Karpas-422 (cell line): ENCODE data around the gene COL5A3. TPM values are rescaled to one million over a fixed set of nuclear protein-coding genes. Genes with fewer than 3 reads are reported as not detected.

ENCODE experiments used
- DNase-seq: peaks from one replicate; pipeline ENCODE4 v3.0.0-alpha.2; 2015
- H2AFZ ChIP-seq: fragments of 200-600 bp; sonication (generic); 2 replicates; pipeline ENCODE4 v1.6.1; 2014; ENCODE audit warnings: antibody characterized with exemption, low read length, mixed read lengths
- H3K27ac ChIP-seq: fragments of 200-600 bp; sonication (generic); 2 replicates; pipeline ENCODE4 v1.5.1; 2014; ENCODE audit warnings: mild to moderate bottlenecking, low read length, moderate library complexity
- H3K27me3 ChIP-seq: fragments of 200-600 bp; sonication (generic); 2 replicates; pipeline ENCODE4 v1.6.1; 2014; ENCODE audit warnings: low read length, mixed read lengths
- H3K36me3 ChIP-seq: fragments of 200-600 bp; sonication (generic); 2 replicates; pipeline ENCODE4 v1.6.1; 2014; ENCODE audit warnings: low read length, mixed read lengths; ENCODE audit not compliant: insufficient read depth
- H3K4me1 ChIP-seq: fragments of 200-600 bp; sonication (generic); 2 replicates; pipeline ENCODE4 v1.6.1; 2014; ENCODE audit warnings: mild to moderate bottlenecking, low read length, mixed read lengths
- H3K4me2 ChIP-seq: fragments of 200-600 bp; sonication (generic); 2 replicates; pipeline ENCODE4 v1.6.1; 2014; ENCODE audit warnings: low read length, low read depth, mild to moderate bottlenecking; ENCODE audit not compliant: poor library complexity, severe bottlenecking
- H3K4me3 ChIP-seq: fragments of 200-600 bp; sonication (generic); 2 replicates; pipeline ENCODE4 v1.5.1; 2014; ENCODE audit warnings: mild to moderate bottlenecking, antibody characterized with exemption, low read length, mixed read lengths
- H3K79me2 ChIP-seq: fragments of 200-600 bp; sonication (generic); 2 replicates; pipeline ENCODE4 v1.6.1; 2014; ENCODE audit warnings: mild to moderate bottlenecking, low read length, mixed read lengths
- H3K9ac ChIP-seq: fragments of 200-600 bp; sonication (generic); 2 replicates; pipeline ENCODE4 v1.6.0; 2014; ENCODE audit warnings: low read length
- H3K9me2 ChIP-seq: fragments of 200-600 bp; sonication (generic), shearing (Covaris generic); replicated peaks from 2 replicates; pipeline ENCODE4 v1.6.0; 2014; ENCODE audit warnings: mild to moderate bottlenecking, low read length, moderate library complexity; ENCODE audit not compliant: insufficient read depth
- H3K9me3 ChIP-seq: fragments of 300-700, 200-600 bp; sonication (generic); 2 replicates; pipeline ENCODE4 v1.6.1; 2014; ENCODE audit warnings: low read length, mixed read lengths
- H4K20me1 ChIP-seq: fragments of 200-600 bp; sonication (generic); 2 replicates; pipeline ENCODE4 v1.6.1; 2014; ENCODE audit warnings: mild to moderate bottlenecking, antibody characterized with exemption, low read length, low read depth; ENCODE audit not compliant: insufficient read depth
- total RNA-seq: library from RNA; depleted of rRNA; stranded (reverse); fragments of >200 nt; shearing (Covaris generic); gene quantifications from 2 replicates; pipeline ENCODE4 v1.2.3, GENCODE V29; 2014; ENCODE audit warnings: low replicate concordance

The COL5A3 gene
- total RNA-seq, 1 experiment from 2014 or later: not detected

GRCh38 chr19:9972103-9972502 lies 38.2 kb downstream of the COL5A3 start:
- Histone ChIP-seq H3K9me2 (no peaks in the 10 kb centered on the region), H3K79me2 (no peaks in the 10 kb centered on the region), H3K27me3 (no peaks in the 10 kb centered on the region), H3K4me3 (no peak overlapping the region), H2AFZ (no peak overlapping the region), H3K27ac (no peak overlapping the region), H4K20me1 (no peaks in the 10 kb centered on the region), H3K9ac (no peak overlapping the region), H3K4me1 (no peaks in the 10 kb centered on the region), H3K4me2 (no peak overlapping the region), H3K36me3 (no peaks in the 10 kb centered on the region), H3K9me3 (no peaks in the 10 kb centered on the region)
- DNase-seq: no peak

DNA sequence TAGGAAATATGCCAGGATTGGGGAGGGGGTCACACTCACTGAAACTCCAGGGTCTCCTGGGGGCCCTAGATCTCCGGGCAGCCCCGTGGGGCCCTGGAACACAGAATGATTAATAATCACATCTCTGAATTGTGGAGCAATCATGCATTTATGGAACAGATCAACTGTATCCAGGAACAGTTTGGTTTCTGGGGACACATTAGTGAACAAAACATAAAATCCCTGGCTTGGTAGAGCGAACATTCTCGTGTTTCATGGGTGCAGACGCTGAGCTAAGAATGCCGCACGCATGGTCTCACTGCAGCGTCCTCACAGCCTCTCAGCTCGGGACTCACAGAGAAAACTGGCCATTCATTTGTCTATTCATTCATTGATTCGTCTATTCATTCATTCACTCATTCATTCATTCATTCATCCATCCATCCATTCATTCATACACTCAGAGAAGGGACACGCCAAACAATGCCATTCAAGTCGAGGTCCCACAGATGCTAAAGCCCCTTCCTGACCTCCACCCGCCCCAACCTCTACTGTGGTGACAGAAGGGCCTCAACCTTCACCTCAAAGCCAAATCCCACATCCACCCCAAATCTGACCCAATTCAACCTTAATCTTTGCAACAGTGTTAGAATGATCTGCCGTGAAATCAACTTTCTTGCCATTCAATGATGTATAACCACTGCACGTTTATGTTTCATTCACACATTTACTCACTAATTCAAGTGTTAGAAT lies 39.0 kb downstream of the COL5A3 start:
- no peaks in the 10 kb centered on the region for H3K9me3 ChIP-seq
- H3K27ac ChIP-seq: no peak overlapping the region
- no peaks in the 10 kb centered on the region for H3K9me2 ChIP-seq
- no peak overlapping the region for H3K4me2 ChIP-seq
- H3K27me3 ChIP-seq: no peaks in the 10 kb centered on the region
- H3K79me2 ChIP-seq: no peaks in the 10 kb centered on the region
- DNase-seq: no peak
- no peaks in the 10 kb centered on the region for H4K20me1 ChIP-seq
- H3K36me3 ChIP-seq: no peaks in the 10 kb centered on the region
- no peaks in the 10 kb centered on the region for H3K4me1 ChIP-seq
- no peak overlapping the region for H2AFZ ChIP-seq
- H3K4me3 ChIP-seq: no peak overlapping the region
- H3K9ac ChIP-seq: no peak overlapping the region

- Histone ChIP-seq H3K9ac (no peak overlapping the region), H3K27me3 (no peaks in the 10 kb centered on the region), H3K9me3 (no peaks in the 10 kb centered on the region), H3K4me2 (no peak overlapping the region), H2AFZ (no peak overlapping the region), H3K79me2 (no peaks in the 10 kb centered on the region), H3K4me3 (no peak overlapping the region), H3K36me3 (no peaks in the 10 kb centered on the region), H4K20me1 (no peaks in the 10 kb centered on the region), H3K27ac (no peak overlapping the region), H3K9me2 (no peaks in the 10 kb centered on the region), H3K4me1 (no peaks in the 10 kb centered on the region)
- no peak for DNase-seq
Observed at GRCh38 chr19:9970481-9970880, 39.8 kb downstream of the COL5A3 start.

- Histone ChIP-seq H3K27ac (no peak overlapping the region), H3K9ac (no peak overlapping the region)
Observed at GRCh38 chr19:9969688-9969975, 40.7 kb downstream of the COL5A3 start.

GRCh38 chr19:9968820-9969687 lies 41.2 kb downstream of the COL5A3 start:
- H2AFZ ChIP-seq: no peak overlapping the region
- no peak overlapping the region for H3K27ac ChIP-seq
- H3K9me3 ChIP-seq: no peaks in the 10 kb centered on the region
- H3K9me2 ChIP-seq: no peaks in the 10 kb centered on the region
- H3K4me1 ChIP-seq: no peaks in the 10 kb centered on the region
- no peak for DNase-seq
- no peaks in the 10 kb centered on the region for H3K79me2 ChIP-seq
- H4K20me1 ChIP-seq: no peaks in the 10 kb centered on the region
- no peak overlapping the region for H3K9ac ChIP-seq
- no peaks in the 10 kb centered on the region for H3K27me3 ChIP-seq
- H3K4me3 ChIP-seq: no peak overlapping the region
- no peak overlapping the region for H3K4me2 ChIP-seq
- H3K36me3 ChIP-seq: no peaks in the 10 kb centered on the region

More at GRCh38 chr19:9969688-9969975, 40.7 kb downstream of the COL5A3 start:
- H3K27me3 ChIP-seq: no peaks in the 10 kb centered on the region
- H3K36me3 ChIP-seq: no peaks in the 10 kb centered on the region
- no peak for DNase-seq
- H4K20me1 ChIP-seq: no peaks in the 10 kb centered on the region
- H3K4me3 ChIP-seq: no peak overlapping the region
- H3K4me2 ChIP-seq: no peak overlapping the region
- H2AFZ ChIP-seq: no peak overlapping the region
- no peaks in the 10 kb centered on the region for H3K9me2 ChIP-seq
- H3K79me2 ChIP-seq: no peaks in the 10 kb centered on the region
- H3K9me3 ChIP-seq: no peaks in the 10 kb centered on the region
- no peaks in the 10 kb centered on the region for H3K4me1 ChIP-seq

DNA sequence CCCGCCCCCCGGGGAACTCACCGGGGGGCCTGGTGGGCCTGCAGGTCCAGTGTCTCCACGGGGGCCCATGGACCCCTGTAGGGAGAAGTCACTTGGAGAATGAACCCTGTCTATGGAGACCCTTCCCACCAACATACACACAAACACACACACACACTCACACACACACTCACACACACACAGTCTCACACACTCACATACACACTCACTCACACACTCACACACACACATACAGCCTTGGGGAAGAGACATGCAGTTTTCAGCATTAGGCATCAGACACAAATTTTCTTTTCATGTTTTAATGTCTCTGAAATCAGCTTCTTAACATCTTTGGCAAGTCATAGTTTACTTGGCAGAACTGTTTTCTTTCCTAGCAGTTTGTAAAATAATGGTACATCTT lies 43.0 kb downstream of the COL5A3 start:
- Histone ChIP-seq H3K4me2 (no peak overlapping the region), H3K79me2 (no peaks in the 10 kb centered on the region), H3K36me3 (no peaks in the 10 kb centered on the region), H3K4me1 (no peaks in the 10 kb centered on the region), H3K9ac (no peak overlapping the region), H3K9me2 (no peaks in the 10 kb centered on the region), H2AFZ (no peak overlapping the region), H3K27me3 (no peaks in the 10 kb centered on the region), H4K20me1 (no peaks in the 10 kb centered on the region), H3K9me3 (no peaks in the 10 kb centered on the region), H3K4me3 (no peak overlapping the region), H3K27ac (no peak overlapping the region)
- peak; percentile 44 for DNase-seq

GRCh38 chr19:9966448-9966847 lies 43.9 kb downstream of the COL5A3 start:
- Histone ChIP-seq H3K27ac (no peak overlapping the region), H3K4me2 (no peak overlapping the region), H3K27me3 (no peaks in the 10 kb centered on the region), H3K4me1 (no peaks in the 10 kb centered on the region), H3K9me2 (no peaks in the 10 kb centered on the region), H3K36me3 (no peaks in the 10 kb centered on the region), H3K79me2 (no peaks in the 10 kb centered on the region), H3K9me3 (no peaks in the 10 kb centered on the region), H3K9ac (no peak overlapping the region), H2AFZ (no peak overlapping the region), H3K4me3 (no peak overlapping the region), H4K20me1 (no peaks in the 10 kb centered on the region)
- DNase-seq: no peak

DNA sequence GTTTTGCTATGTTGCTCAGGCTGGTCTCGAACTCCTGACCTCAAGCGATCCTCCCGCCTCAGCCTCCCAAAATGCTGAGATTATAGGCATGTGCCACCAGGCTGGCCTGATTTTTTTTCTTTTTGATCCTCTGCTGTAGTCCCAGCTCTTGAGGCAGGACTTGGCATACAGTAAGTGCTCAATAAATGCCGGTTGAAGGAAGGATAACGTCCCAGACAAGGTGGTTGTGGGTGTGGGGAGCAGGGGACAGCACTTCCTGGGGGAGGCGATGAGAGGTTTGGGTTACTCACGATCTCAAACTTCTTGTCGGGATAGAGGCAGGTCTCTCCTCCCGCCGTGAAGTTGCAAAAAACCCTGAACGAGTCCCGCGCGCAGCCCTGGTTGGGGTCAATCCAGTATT lies 44.3 kb downstream of the COL5A3 start:
- DNase-seq: no peak
- Histone ChIP-seq H3K27me3 (no peaks in the 10 kb centered on the region), H3K27ac (no peak overlapping the region), H3K9me2 (no peaks in the 10 kb centered on the region), H3K4me2 (no peak overlapping the region), H3K9ac (no peak overlapping the region), H4K20me1 (no peaks in the 10 kb centered on the region), H3K4me1 (no peaks in the 10 kb centered on the region), H3K79me2 (no peaks in the 10 kb centered on the region), H3K4me3 (no peak overlapping the region), H3K36me3 (no peaks in the 10 kb centered on the region), H2AFZ (no peak overlapping the region), H3K9me3 (no peaks in the 10 kb centered on the region)
